K562 (cell line): Measurements from ENCODE around the gene SKIL. TPM values are rescaled to one million over a fixed set of nuclear protein-coding genes. Genes with fewer than 3 reads are reported as not detected.
A peak's percentile ranks its signal among the peaks of the same experiment; 100 is the strongest.

ENCODE experiments used
- CBFB ChIP-seq: sonication (generic); formaldehyde crosslinking; IDR thresholded peaks from 2 replicates; pipeline ENCODE4 v1.4.0; 2020; ENCODE audit warnings: mild to moderate bottlenecking, missing genetic modification reagents
- CBX1 ChIP-seq: sonication (generic); IDR thresholded peaks from 2 replicates; pipeline ENCODE4 v1.6.1; 2016; ENCODE audit warnings: antibody characterized with exemption, low read depth, mild to moderate bottlenecking
- CBX5 ChIP-seq: IDR thresholded peaks from 2 replicates; pipeline ENCODE4 v1.6.1; 2014; ENCODE audit warnings: low read depth, borderline replicate concordance
- CCNT2 ChIP-seq: IDR thresholded peaks from 2 replicates; pipeline ENCODE4 v1.6.1; 2011; ENCODE audit warnings: borderline replicate concordance, low read depth, mild to moderate bottlenecking, moderate library complexity, mixed read lengths, low read length; ENCODE audit not compliant: insufficient read length; ENCODE audit errors: extremely low read depth
- CXXC5 ChIP-seq: fragments of 250-450 bp; sonication (Bioruptor Pico); IDR thresholded peaks from 2 replicates; pipeline ENCODE4 v1.8.0; 2022; ENCODE audit warnings: inconsistent platforms, mild to moderate bottlenecking, moderate library complexity
- DMBX1 ChIP-seq: fragments of 250-450 bp; sonication (Bioruptor Pico); IDR thresholded peaks from 2 replicates; pipeline ENCODE4 v1.8.0; 2022; ENCODE audit warnings: inconsistent platforms, mild to moderate bottlenecking, moderate library complexity, borderline replicate concordance
- HMG20B ChIP-seq: fragments of 250-450 bp; sonication (Bioruptor Pico); IDR thresholded peaks from 2 replicates; pipeline ENCODE4 v1.5.0; 2021; ENCODE audit warnings: mild to moderate bottlenecking
- PHTF2 ChIP-seq: fragments of 250-450 bp; sonication (Bioruptor Pico); IDR thresholded peaks from 2 replicates; pipeline ENCODE4 v1.5.0; 2021; ENCODE audit warnings: mild to moderate bottlenecking
- PRMT5 ChIP-seq: sonication (generic); formaldehyde crosslinking; IDR thresholded peaks from 2 replicates; pipeline ENCODE4 v1.5.0; 2020; ENCODE audit warnings: missing genetic modification reagents
- PTTG1 ChIP-seq: fragments of 450-650 bp; IDR thresholded peaks from 2 replicates; pipeline ENCODE4 v1.6.1; 2016; ENCODE audit warnings: low read depth, mild to moderate bottlenecking, missing genetic modification characterization, missing compliant biosample characterization
- RFX1 ChIP-seq: fragments of 450-650 bp; IDR thresholded peaks from 2 replicates; pipeline ENCODE4 v1.6.1; 2016; ENCODE audit warnings: mild to moderate bottlenecking, moderate library complexity
- STAT5B ChIP-seq: fragments of 250-450 bp; sonication (Bioruptor Pico); IDR thresholded peaks from 2 replicates; pipeline ENCODE4 v1.8.0; 2021; ENCODE audit warnings: mild to moderate bottlenecking, inconsistent platforms
- ZNF445 ChIP-seq: fragments of 250-450 bp; sonication (Bioruptor Pico); IDR thresholded peaks from 2 replicates; pipeline ENCODE4 v1.4.0; 2020; ENCODE audit warnings: low read depth, mild to moderate bottlenecking, moderate library complexity
- ZNF707 ChIP-seq: fragments of 250-450 bp; sonication (Bioruptor Pico); conservative IDR thresholded peaks from 2 replicates; pipeline ENCODE4 v1.8.0; 2022; ENCODE audit warnings: inconsistent platforms, mild to moderate bottlenecking, moderate library complexity
- polyA plus RNA-seq, 8 experiments: library from polyadenylated mRNA; depleted of rRNA in 4 of 8; stranded (reverse) in 5 of 8; unstranded in 3 of 8; fragments of >200 nt; fragmentation: Nextera tagmentation in 2 of 8; fragmentation: Illumina TruSeq in 1 of 8; extraction: Ambion mirVana in 2 of 8; extraction: Trizol in 1 of 8; gene quantifications; 2 replicates each; pipeline versions ENCODE4 v1.2.1 to v1.2.3, GENCODE V29; 2011 to 2014; ENCODE audit warnings: inconsistent platforms in 1 of 8, missing spikeins in 1 of 8
- total RNA-seq, 7 experiments: library from RNA; depleted of rRNA in 6 of 7; stranded (reverse); fragments of >200 nt in 6 of 7; fragmentation: Illumina TruSeq in 2 of 7; extraction: Trizol in 2 of 7; gene quantifications; 2 replicates each; pipeline versions ENCODE4 v1.2.1 to v1.2.3, GENCODE V29; 2011 to 2021; ENCODE audit warnings: low replicate concordance in 1 of 7
- TF ChIP-seq, protein P1 (sequence below): fragments of 450-650 bp; IDR thresholded peaks from 2 replicates; pipeline ENCODE4 v1.7.1; 2018; ENCODE audit warnings: mild to moderate bottlenecking, low read depth; ENCODE audit not compliant: partially characterized antibody
- TF ChIP-seq, protein P2 (sequence below): fragments of 250-450 bp; sonication (Bioruptor Pico); IDR thresholded peaks from 2 replicates; pipeline ENCODE4 v1.4.0; 2020; ENCODE audit warnings: borderline replicate concordance
- TF ChIP-seq, protein P3 (sequence below), 2 experiments: fragments of 450-650 bp; IDR thresholded peaks; 2 replicates each; pipeline ENCODE4 v1.6.1; 2018; ENCODE audit warnings: mild to moderate bottlenecking in 2 of 2, low read depth in 1 of 2; ENCODE audit not compliant: partially characterized antibody in 2 of 2
- TF ChIP-seq, protein P4 (sequence below): fragments of 450-650 bp; formaldehyde crosslinking; IDR thresholded peaks from 2 replicates; pipeline ENCODE4 v1.4.0; 2020; ENCODE audit warnings: mild to moderate bottlenecking, moderate library complexity

The SKIL gene
- total and polyA plus RNA-seq, 9 of the 15 experiments (the other 6 are each of a cell fraction or from before 2014, with no cell fraction given): 4.3 to 19.1 (median 9.7) TPM

DNA sequence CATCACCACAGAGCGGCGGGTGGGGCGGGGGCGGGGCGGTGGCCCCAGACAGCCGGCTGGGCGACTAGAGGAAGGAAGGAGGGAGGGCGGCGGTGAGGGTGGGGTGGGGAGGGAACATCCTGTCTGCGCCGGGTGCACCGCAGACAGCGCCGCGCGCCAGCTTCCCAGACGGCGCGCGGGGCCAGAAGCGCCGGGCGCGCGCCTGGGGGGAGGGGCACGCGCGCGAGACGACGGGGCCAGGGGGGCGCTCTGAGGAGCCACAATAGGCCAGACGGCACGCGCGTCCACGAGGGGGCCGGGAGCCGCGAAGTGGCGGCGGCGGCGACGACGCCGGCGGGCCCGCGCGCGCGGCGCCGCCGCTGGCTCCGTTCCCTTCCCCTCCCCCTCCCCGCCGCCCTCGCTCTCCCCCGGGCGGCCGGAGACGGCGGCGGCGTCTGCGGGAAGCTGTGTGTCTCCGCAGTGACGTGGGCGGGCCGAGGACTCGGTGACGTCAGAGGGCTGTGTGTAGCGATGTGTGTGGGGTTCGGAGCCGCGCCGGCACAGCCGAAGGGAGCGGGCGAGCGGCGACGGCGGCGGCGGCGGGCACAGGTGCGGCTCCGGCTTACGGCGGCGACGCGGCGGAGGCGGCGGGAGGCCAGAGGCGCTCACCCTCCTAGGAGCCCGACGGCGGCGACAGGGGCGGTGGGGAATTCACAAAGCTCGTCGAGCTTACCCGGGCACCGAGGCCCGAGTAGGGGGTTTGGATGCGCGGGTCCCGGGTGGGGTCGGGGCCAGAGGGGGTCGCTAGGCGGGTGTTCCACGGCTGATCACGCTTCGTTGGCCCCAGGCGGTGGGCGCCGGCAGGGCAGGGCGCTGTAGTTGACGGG, at the start of gene SKIL (continued):
- TF ChIP-seq, protein P1, sequence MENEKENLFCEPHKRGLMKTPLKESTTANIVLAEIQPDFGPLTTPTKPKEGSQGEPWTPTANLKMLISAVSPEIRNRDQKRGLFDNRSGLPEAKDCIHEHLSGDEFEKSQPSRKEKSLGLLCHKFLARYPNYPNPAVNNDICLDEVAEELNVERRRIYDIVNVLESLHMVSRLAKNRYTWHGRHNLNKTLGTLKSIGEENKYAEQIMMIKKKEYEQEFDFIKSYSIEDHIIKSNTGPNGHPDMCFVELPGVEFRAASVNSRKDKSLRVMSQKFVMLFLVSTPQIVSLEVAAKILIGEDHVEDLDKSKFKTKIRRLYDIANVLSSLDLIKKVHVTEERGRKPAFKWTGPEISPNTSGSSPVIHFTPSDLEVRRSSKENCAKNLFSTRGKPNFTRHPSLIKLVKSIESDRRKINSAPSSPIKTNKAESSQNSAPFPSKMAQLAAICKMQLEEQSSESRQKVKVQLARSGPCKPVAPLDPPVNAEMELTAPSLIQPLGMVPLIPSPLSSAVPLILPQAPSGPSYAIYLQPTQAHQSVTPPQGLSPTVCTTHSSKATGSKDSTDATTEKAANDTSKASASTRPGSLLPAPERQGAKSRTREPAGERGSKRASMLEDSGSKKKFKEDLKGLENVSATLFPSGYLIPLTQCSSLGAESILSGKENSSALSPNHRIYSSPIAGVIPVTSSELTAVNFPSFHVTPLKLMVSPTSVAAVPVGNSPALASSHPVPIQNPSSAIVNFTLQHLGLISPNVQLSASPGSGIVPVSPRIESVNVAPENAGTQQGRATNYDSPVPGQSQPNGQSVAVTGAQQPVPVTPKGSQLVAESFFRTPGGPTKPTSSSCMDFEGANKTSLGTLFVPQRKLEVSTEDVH: no peak
- TF ChIP-seq RFX1 (no peak), PTTG1 (tag) (no peak), ZNF445 (CRISPR knock-in tag) (no peak), CXXC5 (peak; percentile 88), HMG20B (CRISPR knock-in tag) (no peak), PHTF2 (CRISPR knock-in tag) (no peak), CCNT2 (peak; percentile 96), PRMT5 (no peak), ZNF707 (CRISPR knock-in tag) (no peak), CBFB (CRISPR knock-in tag) (no peak), CBX1 (no peak), DMBX1 (peak; percentile 90), CBX5 (no peak), STAT5B (no peak)
- TF ChIP-seq, protein P2, sequence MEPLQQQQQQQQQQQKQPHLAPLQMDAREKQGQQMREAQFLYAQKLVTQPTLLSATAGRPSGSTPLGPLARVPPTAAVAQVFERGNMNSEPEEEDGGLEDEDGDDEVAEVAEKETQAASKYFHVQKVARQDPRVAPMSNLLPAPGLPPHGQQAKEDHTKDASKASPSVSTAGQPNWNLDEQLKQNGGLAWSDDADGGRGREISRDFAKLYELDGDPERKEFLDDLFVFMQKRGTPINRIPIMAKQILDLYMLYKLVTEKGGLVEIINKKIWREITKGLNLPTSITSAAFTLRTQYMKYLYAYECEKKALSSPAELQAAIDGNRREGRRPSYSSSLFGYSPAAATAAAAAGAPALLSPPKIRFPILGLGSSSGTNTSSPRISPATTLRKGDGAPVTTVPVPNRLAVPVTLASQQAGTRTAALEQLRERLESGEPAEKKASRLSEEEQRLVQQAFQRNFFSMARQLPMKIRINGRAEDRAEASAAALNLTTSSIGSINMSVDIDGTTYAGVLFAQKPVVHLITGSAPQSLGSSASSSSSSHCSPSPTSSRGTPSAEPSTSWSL (CRISPR knock-in tag): no peak
- TF ChIP-seq, protein P3, sequence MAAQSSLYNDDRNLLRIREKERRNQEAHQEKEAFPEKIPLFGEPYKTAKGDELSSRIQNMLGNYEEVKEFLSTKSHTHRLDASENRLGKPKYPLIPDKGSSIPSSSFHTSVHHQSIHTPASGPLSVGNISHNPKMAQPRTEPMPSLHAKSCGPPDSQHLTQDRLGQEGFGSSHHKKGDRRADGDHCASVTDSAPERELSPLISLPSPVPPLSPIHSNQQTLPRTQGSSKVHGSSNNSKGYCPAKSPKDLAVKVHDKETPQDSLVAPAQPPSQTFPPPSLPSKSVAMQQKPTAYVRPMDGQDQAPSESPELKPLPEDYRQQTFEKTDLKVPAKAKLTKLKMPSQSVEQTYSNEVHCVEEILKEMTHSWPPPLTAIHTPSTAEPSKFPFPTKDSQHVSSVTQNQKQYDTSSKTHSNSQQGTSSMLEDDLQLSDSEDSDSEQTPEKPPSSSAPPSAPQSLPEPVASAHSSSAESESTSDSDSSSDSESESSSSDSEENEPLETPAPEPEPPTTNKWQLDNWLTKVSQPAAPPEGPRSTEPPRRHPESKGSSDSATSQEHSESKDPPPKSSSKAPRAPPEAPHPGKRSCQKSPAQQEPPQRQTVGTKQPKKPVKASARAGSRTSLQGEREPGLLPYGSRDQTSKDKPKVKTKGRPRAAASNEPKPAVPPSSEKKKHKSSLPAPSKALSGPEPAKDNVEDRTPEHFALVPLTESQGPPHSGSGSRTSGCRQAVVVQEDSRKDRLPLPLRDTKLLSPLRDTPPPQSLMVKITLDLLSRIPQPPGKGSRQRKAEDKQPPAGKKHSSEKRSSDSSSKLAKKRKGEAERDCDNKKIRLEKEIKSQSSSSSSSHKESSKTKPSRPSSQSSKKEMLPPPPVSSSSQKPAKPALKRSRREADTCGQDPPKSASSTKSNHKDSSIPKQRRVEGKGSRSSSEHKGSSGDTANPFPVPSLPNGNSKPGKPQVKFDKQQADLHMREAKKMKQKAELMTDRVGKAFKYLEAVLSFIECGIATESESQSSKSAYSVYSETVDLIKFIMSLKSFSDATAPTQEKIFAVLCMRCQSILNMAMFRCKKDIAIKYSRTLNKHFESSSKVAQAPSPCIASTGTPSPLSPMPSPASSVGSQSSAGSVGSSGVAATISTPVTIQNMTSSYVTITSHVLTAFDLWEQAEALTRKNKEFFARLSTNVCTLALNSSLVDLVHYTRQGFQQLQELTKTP (IDR thresholded peaks at IDR 0.05; ENCODE audit: low read depth in 1 of 2, partially characterized antibody in 2 of 2): no peak
- TF ChIP-seq, protein P4, sequence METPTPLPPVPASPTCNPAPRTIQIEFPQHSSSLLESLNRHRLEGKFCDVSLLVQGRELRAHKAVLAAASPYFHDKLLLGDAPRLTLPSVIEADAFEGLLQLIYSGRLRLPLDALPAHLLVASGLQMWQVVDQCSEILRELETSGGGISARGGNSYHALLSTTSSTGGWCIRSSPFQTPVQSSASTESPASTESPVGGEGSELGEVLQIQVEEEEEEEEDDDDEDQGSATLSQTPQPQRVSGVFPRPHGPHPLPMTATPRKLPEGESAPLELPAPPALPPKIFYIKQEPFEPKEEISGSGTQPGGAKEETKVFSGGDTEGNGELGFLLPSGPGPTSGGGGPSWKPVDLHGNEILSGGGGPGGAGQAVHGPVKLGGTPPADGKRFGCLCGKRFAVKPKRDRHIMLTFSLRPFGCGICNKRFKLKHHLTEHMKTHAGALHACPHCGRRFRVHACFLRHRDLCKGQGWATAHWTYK (CRISPR knock-in tag): peak; percentile 55; the same call in 1 of the 2 replicates
